ENCODE data around the gene CHD8. TPM values are rescaled to one million over a fixed set of nuclear protein-coding genes. Genes with fewer than 3 reads are reported as not detected.

The CHD8 gene
- total RNA-seq, 4 donors from 2014 or later = 47.4 to 59.0 (median 53.3) TPM

DNA sequence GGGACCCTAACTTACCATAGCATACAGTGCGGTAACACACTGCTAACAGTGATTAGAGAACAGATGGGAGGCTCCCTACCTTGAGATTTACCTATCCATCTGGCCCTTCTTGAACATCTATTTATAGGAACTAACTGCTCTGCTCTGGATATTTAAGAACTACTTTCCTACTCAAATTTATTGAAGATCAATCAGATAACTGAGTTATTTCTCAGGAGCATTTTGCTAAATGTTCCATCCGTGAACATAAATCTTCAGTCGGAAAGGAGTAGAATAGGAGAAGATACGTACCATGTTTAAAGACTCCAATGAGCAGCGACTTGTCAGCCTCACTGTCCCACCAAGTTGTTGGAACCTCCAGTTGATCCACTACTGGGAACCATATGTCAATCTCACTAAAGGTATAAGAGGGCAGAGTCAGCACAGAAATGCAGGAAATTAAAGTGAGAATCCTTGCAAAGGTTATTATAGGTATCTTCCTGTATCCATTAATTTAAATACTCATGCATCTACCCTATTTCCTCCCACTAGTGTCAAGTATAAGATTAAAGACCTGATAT is 56.5 kb downstream of the CHD8 start:
- H3K36me3 ChIP-seq = peaks cover 15 to 100% of the 10 kb centered on the region in 2 donors
- no peak for TF ChIP-seq POLR2A (IDR thresholded peaks at IDR 0.05)
- TF ChIP-seq EP300 (IDR thresholded peaks at IDR 0.05) = no peak
- no peak for TF ChIP-seq POLR2AphosphoS5 (IDR thresholded peaks at IDR 0.05)
- TF ChIP-seq, protein P1, sequence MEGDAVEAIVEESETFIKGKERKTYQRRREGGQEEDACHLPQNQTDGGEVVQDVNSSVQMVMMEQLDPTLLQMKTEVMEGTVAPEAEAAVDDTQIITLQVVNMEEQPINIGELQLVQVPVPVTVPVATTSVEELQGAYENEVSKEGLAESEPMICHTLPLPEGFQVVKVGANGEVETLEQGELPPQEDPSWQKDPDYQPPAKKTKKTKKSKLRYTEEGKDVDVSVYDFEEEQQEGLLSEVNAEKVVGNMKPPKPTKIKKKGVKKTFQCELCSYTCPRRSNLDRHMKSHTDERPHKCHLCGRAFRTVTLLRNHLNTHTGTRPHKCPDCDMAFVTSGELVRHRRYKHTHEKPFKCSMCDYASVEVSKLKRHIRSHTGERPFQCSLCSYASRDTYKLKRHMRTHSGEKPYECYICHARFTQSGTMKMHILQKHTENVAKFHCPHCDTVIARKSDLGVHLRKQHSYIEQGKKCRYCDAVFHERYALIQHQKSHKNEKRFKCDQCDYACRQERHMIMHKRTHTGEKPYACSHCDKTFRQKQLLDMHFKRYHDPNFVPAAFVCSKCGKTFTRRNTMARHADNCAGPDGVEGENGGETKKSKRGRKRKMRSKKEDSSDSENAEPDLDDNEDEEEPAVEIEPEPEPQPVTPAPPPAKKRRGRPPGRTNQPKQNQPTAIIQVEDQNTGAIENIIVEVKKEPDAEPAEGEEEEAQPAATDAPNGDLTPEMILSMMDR (IDR thresholded peaks at IDR 0.05) = no peak
- no peak overlapping the region for H3K27ac ChIP-seq
- ATAC-seq = no peak
- no peaks in the 10 kb centered on the region for H3K4me1 ChIP-seq
- no peaks in the 10 kb centered on the region for H3K27me3 ChIP-seq
- H3K9me3 ChIP-seq = no peaks in the 10 kb centered on the region
- H3K4me3 ChIP-seq = no peak overlapping the region
- 88 to 92% methylated on average over 5 of the region's 5 CpGs for WGBS, 2 donors (ENCODE audit: low coverage in 1 of 2)

DNA sequence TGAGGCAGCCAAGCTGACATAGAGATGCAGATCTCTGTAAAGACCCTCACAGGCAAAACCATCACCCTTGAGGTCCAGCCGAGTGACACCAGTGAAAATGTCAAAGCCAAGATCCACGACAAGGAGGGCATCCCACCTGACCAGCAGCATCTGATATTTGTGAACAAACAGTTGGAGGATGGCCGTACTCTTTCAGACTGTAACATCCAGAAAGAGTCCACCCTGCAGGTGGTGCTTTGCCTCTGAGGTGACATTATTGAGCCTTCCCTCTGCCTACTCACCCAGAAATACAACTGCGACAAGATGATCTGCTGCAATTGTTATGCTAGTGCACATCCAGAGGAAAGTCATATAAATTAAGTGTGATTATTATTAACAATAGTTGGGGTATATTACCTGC is 57.0 kb downstream of the CHD8 start:
- Histone ChIP-seq H3K27me3 (no peaks in the 10 kb centered on the region), H3K9me3 (no peaks in the 10 kb centered on the region), H3K4me1 (no peaks in the 10 kb centered on the region), H3K27ac (no peak overlapping the region), H3K36me3 (peaks cover 15 to 100% of the 10 kb centered on the region in 2 donors), H3K4me3 (no peak overlapping the region)
- 84 to 89% methylated on average over 3 to 4 of the region's 4 CpGs for WGBS, 2 donors (ENCODE audit: low coverage in 1 of 2)
- no peak for TF ChIP-seq EP300 (IDR thresholded peaks at IDR 0.05)
- TF ChIP-seq POLR2AphosphoS5 (IDR thresholded peaks at IDR 0.05) = no peak
- TF ChIP-seq, protein P1 (IDR thresholded peaks at IDR 0.05) = no peak
- TF ChIP-seq POLR2A (IDR thresholded peaks at IDR 0.05) = no peak
- ATAC-seq = no peak

DNA sequence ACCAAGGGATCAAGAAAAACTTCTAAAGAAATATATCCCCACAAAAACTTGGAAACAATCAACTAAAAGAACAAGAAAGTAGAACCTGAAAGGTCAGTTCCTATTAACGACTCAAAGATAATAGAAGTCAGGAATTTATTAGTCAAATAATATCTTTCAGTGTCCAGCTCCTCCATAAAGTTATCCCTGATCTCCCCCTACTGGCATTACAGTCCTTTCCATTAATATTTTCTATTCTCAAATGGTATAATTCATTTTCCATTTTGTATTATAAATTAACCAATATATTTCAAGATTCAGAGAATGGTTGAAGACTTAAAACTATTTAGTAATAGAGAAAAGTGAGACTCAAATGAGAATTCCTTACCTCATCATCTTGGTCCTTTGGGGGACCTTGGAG is 60.5 kb downstream of the CHD8 start:
- no peaks in the 10 kb centered on the region for H3K9me3 ChIP-seq
- H3K4me1 ChIP-seq = no peaks in the 10 kb centered on the region
- 0% methylated on average over 1 of the region's 1 CpG for WGBS, 2 donors (ENCODE audit: low coverage in 1 of 2)
- no peaks in the 10 kb centered on the region for H3K27me3 ChIP-seq
- ATAC-seq = no peak
- peaks cover 12 to 100% of the 10 kb centered on the region in 2 donors for H3K36me3 ChIP-seq
- TF ChIP-seq, protein P1 (IDR thresholded peaks at IDR 0.05) = no peak
- TF ChIP-seq POLR2A (IDR thresholded peaks at IDR 0.05) (no peak), EP300 (IDR thresholded peaks at IDR 0.05) (no peak), POLR2AphosphoS5 (IDR thresholded peaks at IDR 0.05) (no peak)
- H3K27ac ChIP-seq = no peak overlapping the region
- no peak overlapping the region for H3K4me3 ChIP-seq

- Histone ChIP-seq H3K27ac (peak overlapping the region in 3 of 4 donors; percentile 90 to 91 (median 90)), H3K36me3 (peaks cover 0 to 53% of the 10 kb centered on the region in 2 donors), H3K4me3 (no peak overlapping the region), H3K9me3 (no peaks in the 10 kb centered on the region), H3K4me1 (peaks cover 0 to 38% (median 6%) of the 10 kb centered on the region in 3 donors), H3K27me3 (no peaks in the 10 kb centered on the region)
- TF ChIP-seq POLR2AphosphoS5 (IDR thresholded peaks at IDR 0.05) (no peak), POLR2A (IDR thresholded peaks at IDR 0.05) (no peak), EP300 (IDR thresholded peaks at IDR 0.05) (no peak)
- TF ChIP-seq, protein P1 (IDR thresholded peaks at IDR 0.05) = no peak
- WGBS, 2 donors (ENCODE audit: low coverage in 1 of 2) = 56 to 100% methylated on average over 1 to 2 of the region's 7 CpGs
- ATAC-seq = no peak
These were observed 70.6 kb downstream of the CHD8 start for GRCh38 chr14:21385188-21385904.

- peaks cover 0 to 43% (median 6%) of the 10 kb centered on the region in 3 donors for H3K4me1 ChIP-seq
- H3K27me3 ChIP-seq = no peaks in the 10 kb centered on the region
- H3K27ac ChIP-seq = peak overlapping the region; percentile 74 to 91 (median 90)
- peaks cover 0 to 45% of the 10 kb centered on the region in 2 donors for H3K36me3 ChIP-seq
- H3K4me3 ChIP-seq = peak overlapping the region; percentile 70
- 0 to 2% methylated on average over 6 to 10 of the region's 12 CpGs for WGBS, 2 donors (ENCODE audit: low coverage in 1 of 2)
- ATAC-seq = no peak
- TF ChIP-seq POLR2AphosphoS5 (IDR thresholded peaks at IDR 0.05) = no peak
- TF ChIP-seq POLR2A (IDR thresholded peaks at IDR 0.05) = no peak
- TF ChIP-seq, protein P1 (IDR thresholded peaks at IDR 0.05) = no peak
- no peaks in the 10 kb centered on the region for H3K9me3 ChIP-seq
These were observed 71.5 kb downstream of the CHD8 start for GRCh38 chr14:21384494-21384851.
